K562 (cell line): ENCODE measurements around the gene CDT1. TPM values are rescaled to one million over a fixed set of nuclear protein-coding genes. Genes with fewer than 3 reads are reported as not detected.

Source experiments
- BMI1 ChIP-seq: fragments of 150-350 bp; IDR thresholded peaks from 2 replicates; pipeline ENCODE4 v1.6.1; 2014; ENCODE audit warnings: low read length
- BRCA1 ChIP-seq, 2 experiments: fragments of 450-650 bp in 1 of 2; sonication (generic) in 1 of 2; formaldehyde crosslinking in 1 of 2; IDR thresholded peaks; 2 replicates each; pipeline versions ENCODE4 v1.5.0 to v1.6.1; 2017 to 2020; ENCODE audit warnings: mild to moderate bottlenecking in 1 of 2, missing genetic modification reagents in 1 of 2
- CBFA2T2 ChIP-seq: fragments of 450-650 bp; conservative IDR thresholded peaks from 2 replicates; pipeline ENCODE4 v1.6.1; 2017; ENCODE audit warnings: mild to moderate bottlenecking
- CBX5 ChIP-seq: IDR thresholded peaks from 2 replicates; pipeline ENCODE4 v1.6.1; 2014; ENCODE audit warnings: low read depth, borderline replicate concordance
- CREM ChIP-seq: IDR thresholded peaks from 2 replicates; pipeline ENCODE4 v1.6.1; 2014; ENCODE audit warnings: antibody characterized with exemption, low read depth
- CXXC5 ChIP-seq: fragments of 250-450 bp; sonication (Bioruptor Pico); IDR thresholded peaks from 2 replicates; pipeline ENCODE4 v1.8.0; 2022; ENCODE audit warnings: inconsistent platforms, mild to moderate bottlenecking, moderate library complexity
- HSF4 ChIP-seq: fragments of 250-450 bp; sonication (Bioruptor Pico); IDR thresholded peaks from 2 replicates; pipeline ENCODE4 v2.1.2; 2022; ENCODE audit warnings: mild to moderate bottlenecking, moderate library complexity, borderline replicate concordance
- IRF2 ChIP-seq: sonication (generic); formaldehyde crosslinking; IDR thresholded peaks from 2 replicates; pipeline ENCODE4 v1.8.1; 2022; ENCODE audit warnings: mild to moderate bottlenecking, missing genetic modification reagents
- KLF13 ChIP-seq: fragments of 450-650 bp; IDR thresholded peaks from 2 replicates; pipeline ENCODE4 v1.6.1; 2016; ENCODE audit warnings: missing genetic modification characterization, low read depth, mild to moderate bottlenecking, missing compliant biosample characterization, moderate library complexity, borderline replicate concordance
- MCM5 ChIP-seq: fragments of 450-650 bp; IDR thresholded peaks from 2 replicates; pipeline ENCODE4 v1.6.1; 2016; ENCODE audit warnings: low read depth
- MYC ChIP-seq, 2 experiments: fragments of 250-450 bp in 1 of 2; sonication (Bioruptor Pico) in 1 of 2; IDR thresholded peaks; 2 replicates each; pipeline versions ENCODE4 v1.5.1 to v1.6.1; 2012 to 2021; ENCODE audit warnings: low read depth in 2 of 2, borderline replicate concordance in 1 of 2, improper control_type of control experiment in 1 of 2, low read length in 1 of 2, mild to moderate bottlenecking in 1 of 2, moderate library complexity in 1 of 2
- NCOA4 ChIP-seq: fragments of 450-650 bp; IDR thresholded peaks from 2 replicates; pipeline ENCODE4 v1.6.1; 2018; ENCODE audit warnings: mild to moderate bottlenecking; ENCODE audit not compliant: partially characterized antibody
- POLR2AphosphoS5 ChIP-seq: IDR thresholded peaks from 2 replicates; pipeline ENCODE4 v1.6.1; 2011; ENCODE audit warnings: mild to moderate bottlenecking, low read depth, low read length, moderate library complexity; ENCODE audit not compliant: control insufficient read depth, insufficient read depth
- RAD51 ChIP-seq: fragments of 450-650 bp; IDR thresholded peaks from 2 replicates; pipeline ENCODE4 v1.7.1; 2016; ENCODE audit warnings: low read depth, mild to moderate bottlenecking, borderline replicate concordance
- SRF ChIP-seq, 2 experiments: fragments of 250-450, 450-650 bp in 1 of 2; sonication (Bioruptor Pico) in 1 of 2; sonication (generic) in 1 of 2; formaldehyde crosslinking; IDR thresholded peaks; 2 replicates each; pipeline versions ENCODE4 v1.5.0 to v1.5.1; 2020 to 2022; ENCODE audit warnings: mild to moderate bottlenecking in 1 of 2, missing genetic modification reagents in 1 of 2
- SUPT5H ChIP-seq: fragments of 450-650 bp; IDR thresholded peaks from 2 replicates; pipeline ENCODE4 v1.6.1; 2016
- ZKSCAN1 ChIP-seq: fragments of 150-350 bp; IDR thresholded peaks from 2 replicates; pipeline ENCODE4 v1.6.1; 2016; ENCODE audit warnings: low read depth, low read length
- ZNF584 ChIP-seq: fragments of 200-800 bp; sonication (Bioruptor generic); IDR thresholded peaks from 2 replicates; pipeline ENCODE4 v1.6.1; 2016; ENCODE audit warnings: low read depth, mild to moderate bottlenecking, missing genetic modification characterization, missing compliant biosample characterization
- polyA plus RNA-seq, 8 experiments: library from polyadenylated mRNA; depleted of rRNA in 4 of 8; stranded (reverse) in 5 of 8; unstranded in 3 of 8; fragments of >200 nt; fragmentation: Nextera tagmentation in 2 of 8; fragmentation: Illumina TruSeq in 1 of 8; extraction: Ambion mirVana in 2 of 8; extraction: Trizol in 1 of 8; gene quantifications; 2 replicates each; pipeline versions ENCODE4 v1.2.1 to v1.2.3, GENCODE V29; 2011 to 2014; ENCODE audit warnings: inconsistent platforms in 1 of 8, missing spikeins in 1 of 8
- total RNA-seq, 7 experiments: library from RNA; depleted of rRNA in 6 of 7; stranded (reverse); fragments of >200 nt in 6 of 7; fragmentation: Illumina TruSeq in 2 of 7; extraction: Trizol in 2 of 7; gene quantifications; 2 replicates each; pipeline versions ENCODE4 v1.2.1 to v1.2.3, GENCODE V29; 2011 to 2021; ENCODE audit warnings: low replicate concordance in 1 of 7
- TF ChIP-seq, protein P1 (sequence below): fragments of 450-650 bp; IDR thresholded peaks from 2 replicates; pipeline ENCODE4 v1.7.1; 2018; ENCODE audit warnings: mild to moderate bottlenecking, low read depth; ENCODE audit not compliant: partially characterized antibody
- TF ChIP-seq, protein P2 (sequence below): fragments of 450-650 bp; formaldehyde crosslinking; IDR thresholded peaks from 2 replicates; pipeline ENCODE4 v1.4.0; 2020; ENCODE audit warnings: mild to moderate bottlenecking, moderate library complexity
- TF ChIP-seq, protein P3 (sequence below), 3 experiments: fragments of 200-800 bp in 1 of 3; sonication (Bioruptor generic) in 1 of 3; sonication (generic) in 1 of 3; formaldehyde crosslinking in 1 of 3; IDR thresholded peaks; 2 replicates each; pipeline versions ENCODE4 v1.6.1 to v1.8.0; 2016 to 2022; ENCODE audit warnings: mild to moderate bottlenecking in 2 of 3, missing compliant biosample characterization in 2 of 3, missing genetic modification characterization in 2 of 3, missing genetic modification reagents in 1 of 3

CDT1 gene
- total and polyA plus RNA-seq, 9 of the 15 experiments (the other 6 are each of a cell fraction or from before 2014, with no cell fraction given) = 0.92 to 178 (median 14.2) TPM

DNA sequence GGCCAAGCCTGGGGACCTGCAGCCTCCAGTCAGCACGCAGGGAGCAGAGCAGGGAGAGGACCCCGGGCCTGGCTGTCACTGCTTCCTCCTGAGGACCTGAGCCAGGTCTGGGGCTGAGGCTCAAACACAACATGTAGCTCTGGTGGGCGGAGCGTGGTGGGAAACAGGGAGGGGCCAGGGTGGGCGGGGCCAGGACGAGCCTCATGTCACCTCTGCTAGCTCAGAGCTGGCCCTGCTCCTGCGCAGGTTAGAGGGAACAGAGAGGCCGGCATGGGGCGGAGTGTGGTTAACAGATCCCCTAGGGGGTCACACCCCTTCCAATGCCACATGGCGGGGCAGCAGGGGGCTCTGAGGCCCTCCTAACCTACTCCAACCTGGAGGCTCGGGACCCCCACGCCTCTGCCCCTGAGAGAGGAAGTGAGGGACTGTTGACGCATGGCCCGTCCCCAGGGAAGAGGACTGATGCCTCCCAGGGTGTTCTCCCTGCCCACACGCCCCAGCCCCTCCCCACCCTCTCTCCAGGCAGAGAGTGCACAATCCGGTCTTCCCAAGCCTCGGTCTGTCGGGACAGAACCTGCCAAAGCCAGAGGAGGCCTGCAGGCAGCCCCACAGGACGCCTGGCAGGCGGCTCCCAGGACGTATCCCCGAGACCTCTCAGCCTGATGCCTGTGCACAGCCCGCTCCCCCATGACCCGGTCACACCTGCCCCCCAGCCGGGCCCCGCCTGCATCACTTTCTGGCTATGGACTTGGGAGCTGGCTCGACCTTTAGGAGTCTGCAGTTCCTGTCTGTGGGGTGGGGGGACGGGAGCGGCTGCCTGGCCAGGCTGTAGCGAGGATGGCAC is 33.8 kb upstream of the CDT1 start (continued):
- TF ChIP-seq, protein P1, sequence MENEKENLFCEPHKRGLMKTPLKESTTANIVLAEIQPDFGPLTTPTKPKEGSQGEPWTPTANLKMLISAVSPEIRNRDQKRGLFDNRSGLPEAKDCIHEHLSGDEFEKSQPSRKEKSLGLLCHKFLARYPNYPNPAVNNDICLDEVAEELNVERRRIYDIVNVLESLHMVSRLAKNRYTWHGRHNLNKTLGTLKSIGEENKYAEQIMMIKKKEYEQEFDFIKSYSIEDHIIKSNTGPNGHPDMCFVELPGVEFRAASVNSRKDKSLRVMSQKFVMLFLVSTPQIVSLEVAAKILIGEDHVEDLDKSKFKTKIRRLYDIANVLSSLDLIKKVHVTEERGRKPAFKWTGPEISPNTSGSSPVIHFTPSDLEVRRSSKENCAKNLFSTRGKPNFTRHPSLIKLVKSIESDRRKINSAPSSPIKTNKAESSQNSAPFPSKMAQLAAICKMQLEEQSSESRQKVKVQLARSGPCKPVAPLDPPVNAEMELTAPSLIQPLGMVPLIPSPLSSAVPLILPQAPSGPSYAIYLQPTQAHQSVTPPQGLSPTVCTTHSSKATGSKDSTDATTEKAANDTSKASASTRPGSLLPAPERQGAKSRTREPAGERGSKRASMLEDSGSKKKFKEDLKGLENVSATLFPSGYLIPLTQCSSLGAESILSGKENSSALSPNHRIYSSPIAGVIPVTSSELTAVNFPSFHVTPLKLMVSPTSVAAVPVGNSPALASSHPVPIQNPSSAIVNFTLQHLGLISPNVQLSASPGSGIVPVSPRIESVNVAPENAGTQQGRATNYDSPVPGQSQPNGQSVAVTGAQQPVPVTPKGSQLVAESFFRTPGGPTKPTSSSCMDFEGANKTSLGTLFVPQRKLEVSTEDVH = peak; percentile 31
- no peak for TF ChIP-seq BRCA1 (IDR thresholded peaks at IDR 0.05)
- TF ChIP-seq BRCA1 (CRISPR knock-in tag; IDR thresholded peaks at IDR 0.05) = no peak
- peak in 1 of 2 experiments; percentile 51; a peak in 1 of 4 replicates for TF ChIP-seq SRF (CRISPR knock-in tag; IDR thresholded peaks at IDR 0.05)
- TF ChIP-seq POLR2AphosphoS5 = peak; percentile 72
- TF ChIP-seq, protein P2, sequence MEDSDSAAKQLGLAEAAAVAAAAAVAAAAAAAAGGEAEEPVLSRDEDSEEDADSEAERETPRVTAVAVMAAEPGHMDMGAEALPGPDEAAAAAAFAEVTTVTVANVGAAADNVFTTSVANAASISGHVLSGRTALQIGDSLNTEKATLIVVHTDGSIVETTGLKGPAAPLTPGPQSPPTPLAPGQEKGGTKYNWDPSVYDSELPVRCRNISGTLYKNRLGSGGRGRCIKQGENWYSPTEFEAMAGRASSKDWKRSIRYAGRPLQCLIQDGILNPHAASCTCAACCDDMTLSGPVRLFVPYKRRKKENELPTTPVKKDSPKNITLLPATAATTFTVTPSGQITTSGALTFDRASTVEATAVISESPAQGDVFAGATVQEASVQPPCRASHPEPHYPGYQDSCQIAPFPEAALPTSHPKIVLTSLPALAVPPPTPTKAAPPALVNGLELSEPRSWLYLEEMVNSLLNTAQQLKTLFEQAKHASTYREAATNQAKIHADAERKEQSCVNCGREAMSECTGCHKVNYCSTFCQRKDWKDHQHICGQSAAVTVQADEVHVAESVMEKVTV (CRISPR knock-in tag) = no peak
- no peak for TF ChIP-seq CREM
- no peak for TF ChIP-seq MCM5
- TF ChIP-seq CXXC5 (CRISPR knock-in tag) = peak; percentile 55
- TF ChIP-seq, protein P3, sequence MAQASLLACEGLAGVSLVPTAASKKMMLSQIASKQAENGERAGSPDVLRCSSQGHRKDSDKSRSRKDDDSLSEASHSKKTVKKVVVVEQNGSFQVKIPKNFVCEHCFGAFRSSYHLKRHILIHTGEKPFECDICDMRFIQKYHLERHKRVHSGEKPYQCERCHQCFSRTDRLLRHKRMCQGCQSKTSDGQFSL (CRISPR knock-in tag; IDR thresholded peaks at IDR 0.05) = 0 out of 2 replicates have a peak, but pooled peaks have one; percentile 33
- TF ChIP-seq, protein P3 (tag; IDR thresholded peaks at IDR 0.05) = 0 out of 4 replicates have a peak, but pooled peaks of 1 of the 2 experiments have one; percentile 13
- no peak for TF ChIP-seq BMI1
- TF ChIP-seq NCOA4 = no peak
- no peak for TF ChIP-seq ZNF584
- no peak for TF ChIP-seq ZKSCAN1
- TF ChIP-seq IRF2 (CRISPR knock-in tag) = no peak
- TF ChIP-seq MYC (IDR thresholded peaks at IDR 0.05; ENCODE audit: low read depth, low read length) = peak; percentile 66
- no peak for TF ChIP-seq MYC (CRISPR knock-in tag; IDR thresholded peaks at IDR 0.05; ENCODE audit: borderline replicate concordance, low read depth)
- 0 out of 2 replicates have a peak, but pooled peaks have one; percentile 36 for TF ChIP-seq HSF4
- TF ChIP-seq SUPT5H = peak; percentile 57; the same call in 1 of the 2 replicates
- no peak for TF ChIP-seq RAD51
- peak; percentile 37; the same call in 1 of the 2 replicates for TF ChIP-seq KLF13 (tag)
- TF ChIP-seq CBFA2T2 = no peak
- TF ChIP-seq CBX5 = no peak
